ENCODE measurements around the gene GP1BA.

- TF ChIP-seq, protein P1, sequence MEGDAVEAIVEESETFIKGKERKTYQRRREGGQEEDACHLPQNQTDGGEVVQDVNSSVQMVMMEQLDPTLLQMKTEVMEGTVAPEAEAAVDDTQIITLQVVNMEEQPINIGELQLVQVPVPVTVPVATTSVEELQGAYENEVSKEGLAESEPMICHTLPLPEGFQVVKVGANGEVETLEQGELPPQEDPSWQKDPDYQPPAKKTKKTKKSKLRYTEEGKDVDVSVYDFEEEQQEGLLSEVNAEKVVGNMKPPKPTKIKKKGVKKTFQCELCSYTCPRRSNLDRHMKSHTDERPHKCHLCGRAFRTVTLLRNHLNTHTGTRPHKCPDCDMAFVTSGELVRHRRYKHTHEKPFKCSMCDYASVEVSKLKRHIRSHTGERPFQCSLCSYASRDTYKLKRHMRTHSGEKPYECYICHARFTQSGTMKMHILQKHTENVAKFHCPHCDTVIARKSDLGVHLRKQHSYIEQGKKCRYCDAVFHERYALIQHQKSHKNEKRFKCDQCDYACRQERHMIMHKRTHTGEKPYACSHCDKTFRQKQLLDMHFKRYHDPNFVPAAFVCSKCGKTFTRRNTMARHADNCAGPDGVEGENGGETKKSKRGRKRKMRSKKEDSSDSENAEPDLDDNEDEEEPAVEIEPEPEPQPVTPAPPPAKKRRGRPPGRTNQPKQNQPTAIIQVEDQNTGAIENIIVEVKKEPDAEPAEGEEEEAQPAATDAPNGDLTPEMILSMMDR (conservative IDR thresholded peaks at IDR 0.05; ENCODE audit: low read depth, low read length), result no peak
- no peak for TF ChIP-seq EZH2 (IDR thresholded peaks at IDR 0.05; ENCODE audit: borderline replicate concordance, low read depth, low read length, poor library complexity, severe bottlenecking)
Observed at GRCh38 chr17:4971826-4972225, 39.7 kb downstream of the GP1BA start.
